ENCODE measurements around the gene KCNJ9.

DNA sequence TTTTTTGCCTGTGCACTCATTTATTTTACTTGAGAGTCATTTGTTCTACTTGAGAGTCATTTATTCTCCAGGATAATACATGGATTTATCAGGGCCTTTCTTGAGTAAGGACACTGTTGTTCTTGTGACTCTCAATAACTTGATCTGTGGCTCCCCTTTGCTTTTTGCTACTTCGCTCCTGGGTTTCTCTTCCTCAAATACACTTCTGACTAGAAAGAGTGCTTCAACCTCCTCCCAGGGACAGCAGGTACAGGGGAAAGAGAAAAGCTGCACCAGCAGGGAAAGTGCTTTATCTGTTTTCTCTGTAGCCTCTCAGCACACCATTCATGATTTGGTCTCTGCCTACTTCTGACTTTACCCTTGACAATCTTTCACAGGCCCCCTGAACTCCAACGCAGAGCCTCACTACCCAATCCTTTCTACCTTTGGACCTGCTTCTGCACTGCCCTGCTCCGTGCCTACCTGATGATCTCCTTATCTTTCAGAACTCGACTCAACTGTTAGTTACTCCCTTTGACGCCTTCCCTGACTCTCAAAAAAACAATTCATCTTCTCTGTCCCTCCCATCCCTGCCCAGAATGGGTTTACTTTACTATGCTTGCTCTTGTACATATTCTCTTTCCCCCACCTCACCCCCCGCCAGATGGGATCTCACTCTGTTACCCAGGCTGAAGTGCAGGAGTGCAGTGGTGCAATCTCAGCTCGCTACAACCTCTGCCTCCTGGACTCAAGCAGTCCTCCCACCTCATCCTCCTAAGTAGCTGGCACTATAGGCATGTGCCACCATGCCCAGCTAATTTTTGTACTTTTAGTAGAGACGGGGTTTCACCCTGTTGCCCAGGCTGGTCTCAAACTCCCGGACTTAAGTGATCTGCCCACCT lies 34.0 kb upstream of the KCNJ9 start:
- TF ChIP-seq, protein P1, sequence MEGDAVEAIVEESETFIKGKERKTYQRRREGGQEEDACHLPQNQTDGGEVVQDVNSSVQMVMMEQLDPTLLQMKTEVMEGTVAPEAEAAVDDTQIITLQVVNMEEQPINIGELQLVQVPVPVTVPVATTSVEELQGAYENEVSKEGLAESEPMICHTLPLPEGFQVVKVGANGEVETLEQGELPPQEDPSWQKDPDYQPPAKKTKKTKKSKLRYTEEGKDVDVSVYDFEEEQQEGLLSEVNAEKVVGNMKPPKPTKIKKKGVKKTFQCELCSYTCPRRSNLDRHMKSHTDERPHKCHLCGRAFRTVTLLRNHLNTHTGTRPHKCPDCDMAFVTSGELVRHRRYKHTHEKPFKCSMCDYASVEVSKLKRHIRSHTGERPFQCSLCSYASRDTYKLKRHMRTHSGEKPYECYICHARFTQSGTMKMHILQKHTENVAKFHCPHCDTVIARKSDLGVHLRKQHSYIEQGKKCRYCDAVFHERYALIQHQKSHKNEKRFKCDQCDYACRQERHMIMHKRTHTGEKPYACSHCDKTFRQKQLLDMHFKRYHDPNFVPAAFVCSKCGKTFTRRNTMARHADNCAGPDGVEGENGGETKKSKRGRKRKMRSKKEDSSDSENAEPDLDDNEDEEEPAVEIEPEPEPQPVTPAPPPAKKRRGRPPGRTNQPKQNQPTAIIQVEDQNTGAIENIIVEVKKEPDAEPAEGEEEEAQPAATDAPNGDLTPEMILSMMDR (IDR thresholded peaks at IDR 0.05), result no peak
- no peak for TF ChIP-seq POLR2A (IDR thresholded peaks at IDR 0.05)
